Stimulated activated CD8-positive, alpha-beta memory T cell treated with anti-CD3 and anti-CD28 coated beads, Interleukin-4, amount 100 ng/mL, for 4 hours (primary cell): Measurements from ENCODE around the gene SPTLC3.

Experiments used
- DNase-seq, 2 donors: peaks; one replicate each; pipeline ENCODE4 v3.0.0-alpha.2; 2020; ENCODE audit warnings: low read depth in 2 of 2, low spot score in 1 of 2

Gene SPTLC3

GRCh38 chr20:13174402-13174801, 165.6 kb downstream of the SPTLC3 start:
- no peak for DNase-seq

DNA sequence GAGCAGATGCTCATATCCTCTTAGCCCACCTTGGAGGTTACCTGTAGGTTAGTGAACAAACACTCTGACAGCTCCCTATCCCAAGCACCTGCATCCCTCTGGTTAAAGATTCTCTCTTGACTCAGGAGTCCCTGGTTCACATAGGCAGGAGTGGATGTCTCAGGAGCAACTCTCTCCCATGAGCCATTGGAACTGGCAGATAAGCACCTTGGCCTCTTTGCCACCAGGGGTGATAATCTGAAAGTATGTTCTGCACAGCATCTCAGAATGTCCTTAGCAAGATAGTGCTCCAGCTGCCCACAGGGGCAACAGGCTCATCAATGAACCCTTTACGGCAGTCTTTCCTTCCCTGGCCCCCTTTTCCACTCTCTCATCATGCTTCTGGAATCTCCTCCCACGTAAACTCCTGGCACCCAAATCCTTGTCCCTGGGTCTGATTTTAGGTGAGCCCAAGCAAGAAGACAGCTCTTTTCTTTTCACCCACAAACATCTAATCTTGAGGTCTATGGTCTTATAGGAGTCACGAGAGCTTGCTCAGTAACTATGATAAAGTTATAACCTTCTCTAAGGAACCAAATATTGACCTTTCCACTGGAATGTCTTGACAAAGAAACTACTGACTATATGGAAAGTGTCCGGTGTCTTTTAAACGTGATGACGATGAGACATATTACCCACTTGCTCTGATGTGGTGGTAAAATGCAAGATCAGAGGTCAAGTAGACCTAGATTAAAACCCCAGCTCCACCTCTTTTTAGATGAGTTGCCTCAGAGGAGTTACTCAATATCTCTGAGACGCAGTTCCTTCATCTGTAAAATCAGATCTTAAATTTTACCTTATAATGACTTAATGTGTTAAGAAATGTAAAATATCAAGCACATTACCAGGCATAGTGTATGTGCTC, 172.5 kb downstream of the SPTLC3 start:
- DNase-seq, result no peak

GRCh38 chr20:13183005-13183404, 174.2 kb downstream of the SPTLC3 start:
- no peak for DNase-seq

- no peak for DNase-seq
Observed at GRCh38 chr20:13186043-13186774, 177.4 kb downstream of the SPTLC3 start.

DNA sequence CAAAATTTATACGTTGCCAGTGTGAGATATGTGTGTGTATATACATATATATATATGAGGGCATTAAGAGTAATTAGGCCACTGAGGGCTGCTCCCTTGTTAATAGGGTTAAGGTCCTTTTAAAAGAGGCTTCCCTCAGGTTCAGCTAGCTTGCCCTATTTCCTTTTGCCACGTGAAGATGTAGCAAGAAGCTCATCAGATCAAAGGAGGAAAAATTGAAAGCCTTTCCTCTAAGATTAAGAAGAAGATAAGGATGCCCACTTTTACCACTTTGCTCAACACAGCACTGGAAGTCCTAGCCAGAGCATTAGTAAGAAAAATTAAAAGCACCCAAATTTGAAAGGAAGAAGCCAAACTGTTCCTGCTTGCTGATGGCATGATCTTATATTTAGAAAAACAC, 179.1 kb downstream of the SPTLC3 start:
- DNase-seq, result no peak

- no peak for DNase-seq
Observed at GRCh38 chr20:13199279-13199678, 190.5 kb downstream of the SPTLC3 start.

DNA sequence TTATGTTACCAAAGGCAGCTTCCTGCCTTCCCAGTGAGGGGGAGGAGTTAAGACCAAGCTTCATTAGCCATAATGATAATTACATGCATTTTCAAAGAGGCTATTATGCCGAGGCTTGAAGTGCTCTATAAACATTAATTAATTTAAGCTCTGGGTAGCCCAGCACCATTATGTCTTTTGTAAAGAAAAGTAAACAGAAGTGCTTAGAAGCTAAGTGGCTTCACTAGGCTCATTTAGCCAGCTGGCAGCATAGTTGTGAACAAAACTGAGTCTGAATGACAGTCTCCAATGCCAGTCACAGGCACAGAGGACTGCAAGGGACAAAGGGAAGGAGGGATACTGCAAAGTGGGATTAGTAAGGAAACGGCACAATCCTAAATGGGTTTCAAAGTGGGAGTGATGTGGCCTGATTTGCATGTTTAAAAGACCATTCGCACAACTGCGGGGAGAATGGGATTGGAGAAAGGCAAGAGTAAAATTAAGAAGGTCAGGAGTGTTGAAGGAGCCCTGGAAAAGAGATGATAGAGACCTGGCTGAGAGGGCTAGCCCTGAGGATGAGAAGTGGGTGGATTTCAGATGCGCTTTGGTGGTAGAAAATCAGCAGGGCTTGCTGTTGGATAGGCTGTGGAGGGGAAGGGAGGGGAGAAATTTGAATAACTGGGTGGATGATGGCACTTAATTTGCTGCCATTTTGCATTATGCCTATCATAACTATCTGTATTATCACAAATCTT, 192.2 kb downstream of the SPTLC3 start:
- no peak for DNase-seq

- no peak for DNase-seq
Observed at GRCh38 chr20:13202565-13202964, 193.8 kb downstream of the SPTLC3 start.

GRCh38 chr20:13205425-13205824, 196.7 kb downstream of the SPTLC3 start:
- no peak for DNase-seq

GRCh38 chr20:13205848-13206434, 197.2 kb downstream of the SPTLC3 start:
- no peak for DNase-seq

GRCh38 chr20:13207016-13207415, 198.2 kb downstream of the SPTLC3 start:
- DNase-seq, result no peak

DNA sequence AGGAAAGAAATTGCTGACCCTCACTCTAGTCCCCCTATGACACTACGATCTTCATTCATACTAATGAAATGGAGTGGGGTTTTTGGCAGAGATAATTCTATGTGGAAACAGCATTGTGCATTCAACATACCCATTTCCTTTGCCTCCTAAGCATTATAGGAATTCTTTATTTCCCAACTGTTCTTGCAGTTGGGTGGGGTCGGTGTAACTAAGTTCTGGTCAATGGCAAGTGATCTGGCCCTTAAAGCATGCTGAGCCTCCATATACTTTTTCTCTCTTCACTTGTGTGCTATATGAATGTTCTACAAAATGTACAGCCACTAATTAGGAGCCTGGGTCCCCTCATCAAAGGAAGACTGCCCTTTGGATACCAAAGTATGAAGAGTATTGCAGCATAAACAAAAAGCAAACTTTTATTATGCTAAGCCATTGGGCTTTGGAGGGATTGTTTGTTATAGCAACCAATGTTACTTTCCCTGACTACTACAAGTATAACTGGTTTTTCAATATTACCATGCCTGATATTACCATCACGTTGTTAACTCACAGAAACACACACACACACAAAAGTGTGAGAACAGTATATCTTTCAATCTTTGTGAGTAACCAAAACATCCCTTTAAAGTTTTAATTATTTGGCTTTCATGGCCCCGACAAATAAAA, 203.3 kb downstream of the SPTLC3 start:
- no peak for DNase-seq

- no peak for DNase-seq
Observed at GRCh38 chr20:13212750-13213149, 204.0 kb downstream of the SPTLC3 start.

- DNase-seq, result no peak
Observed at GRCh38 chr20:13213335-13213734, 204.6 kb downstream of the SPTLC3 start.

GRCh38 chr20:13216533-13216932, 207.8 kb downstream of the SPTLC3 start:
- DNase-seq, result no peak
